NCI-H748 (cell line): ENCODE measurements around the gene IQCH.

Experiments used
- DNase-seq: peaks from one replicate; lab custom pipeline; 2025; ENCODE audit not compliant: unreplicated experiment; lab: John Stamatoyannopoulos, UW

Gene IQCH

DNA sequence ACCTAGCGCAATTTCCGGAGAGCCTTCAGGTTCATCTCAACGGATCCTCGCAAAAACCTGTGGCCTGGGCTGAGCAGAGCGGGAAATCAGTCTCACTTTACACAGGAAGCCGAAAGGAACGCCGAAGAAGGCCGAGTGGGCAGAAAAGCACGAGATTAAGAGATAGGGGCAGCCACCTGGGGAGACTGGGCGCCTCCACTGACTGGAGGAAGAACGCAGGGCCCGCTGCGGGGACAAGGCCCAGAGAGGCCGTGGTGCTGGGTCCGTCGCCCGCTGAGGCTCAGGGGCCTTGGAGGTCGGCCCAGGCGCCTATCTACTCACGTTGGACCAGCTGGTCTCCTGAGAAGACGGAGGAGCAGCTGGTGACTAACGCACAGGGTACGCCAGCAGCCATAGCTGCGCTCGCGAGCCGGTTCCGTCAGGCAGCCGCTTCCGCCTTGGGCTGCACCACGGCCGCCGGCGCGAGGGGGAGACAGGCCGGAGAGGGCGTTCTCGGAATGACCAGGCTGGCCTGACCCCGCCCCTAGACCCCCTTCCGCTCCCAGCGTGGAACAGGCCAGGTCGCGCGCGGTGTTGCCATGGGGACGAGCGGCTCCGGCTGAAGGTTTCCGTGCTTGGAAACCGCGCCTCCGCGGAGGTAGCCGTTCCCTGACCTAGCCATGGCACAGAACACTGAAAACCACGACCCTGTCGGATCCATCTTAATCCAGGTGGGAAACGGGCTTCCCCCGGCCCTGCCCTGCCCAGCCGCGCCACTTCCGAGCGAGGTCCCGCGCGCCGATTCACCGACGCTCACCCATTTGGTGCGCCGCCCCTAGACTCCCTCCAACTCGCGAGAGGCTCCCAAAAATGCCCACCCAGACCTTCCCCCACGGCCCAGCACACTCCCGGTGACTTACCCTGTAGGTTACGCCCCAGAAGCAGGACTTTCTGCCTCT, at the start of gene IQCH, which contains the start of gene AAGAB:
Gene IQCH, plus strand, starts transcription at position 549 of the 938 bp plus-strand sequence. Its CDS starts 111 bp downstream, at position 660.
Gene AAGAB, minus strand, starts transcription at position 424 of the 938 bp plus-strand sequence. Its CDS starts 30 bp downstream, at position 394.
- DNase-seq: peak; percentile 94

DNA sequence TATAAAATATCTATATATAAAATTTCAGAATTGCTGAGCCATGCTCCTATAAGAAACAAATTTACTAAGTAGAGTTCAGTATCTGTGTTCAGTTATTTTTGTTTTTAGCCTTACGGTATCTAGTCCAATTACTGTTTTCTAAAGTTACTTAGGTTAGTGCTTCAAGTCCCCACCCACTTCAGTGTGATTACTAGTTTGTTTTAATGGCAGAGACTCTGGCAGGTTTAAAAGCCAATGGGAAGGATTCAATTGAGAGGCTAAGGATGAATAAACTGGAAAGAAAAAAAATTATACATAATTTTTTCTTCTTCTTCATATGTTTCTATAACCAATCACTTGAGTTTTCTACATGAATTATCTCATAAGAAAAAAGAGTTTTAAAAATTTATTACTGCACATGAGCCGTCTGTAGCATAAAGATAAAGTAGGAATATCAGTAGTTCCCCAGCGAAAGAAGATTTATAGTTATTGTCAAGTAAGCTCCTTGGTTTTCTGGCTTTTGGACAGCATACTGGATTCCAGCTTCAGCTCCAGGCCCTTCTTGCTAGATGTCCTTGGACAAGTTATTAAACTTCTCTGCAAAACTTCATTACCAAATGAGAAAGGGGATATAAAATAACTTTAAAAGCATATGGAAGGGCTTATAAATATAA, 46.9 kb upstream of the IQCH start:
- no peak for DNase-seq

DNA sequence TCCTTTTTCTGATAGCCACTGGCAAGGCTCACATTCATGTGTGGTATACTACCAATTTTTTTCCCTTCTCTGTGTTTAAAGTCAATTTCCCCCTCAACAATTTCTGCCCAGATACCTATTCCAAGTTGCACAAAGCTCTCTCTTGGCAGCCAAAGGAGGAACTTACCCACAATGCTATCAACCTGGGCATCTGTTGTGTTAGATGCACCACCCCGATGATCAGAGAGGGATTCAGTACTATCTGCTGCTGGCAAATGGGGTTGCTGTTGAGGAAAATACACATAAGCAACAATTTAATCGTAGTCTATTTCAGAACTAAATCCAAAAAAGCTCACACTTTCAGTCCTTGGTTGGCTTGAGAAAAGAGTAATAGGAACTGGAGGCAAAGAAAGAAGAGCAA, 46.2 kb upstream of the IQCH start:
- DNase-seq: no peak

DNA sequence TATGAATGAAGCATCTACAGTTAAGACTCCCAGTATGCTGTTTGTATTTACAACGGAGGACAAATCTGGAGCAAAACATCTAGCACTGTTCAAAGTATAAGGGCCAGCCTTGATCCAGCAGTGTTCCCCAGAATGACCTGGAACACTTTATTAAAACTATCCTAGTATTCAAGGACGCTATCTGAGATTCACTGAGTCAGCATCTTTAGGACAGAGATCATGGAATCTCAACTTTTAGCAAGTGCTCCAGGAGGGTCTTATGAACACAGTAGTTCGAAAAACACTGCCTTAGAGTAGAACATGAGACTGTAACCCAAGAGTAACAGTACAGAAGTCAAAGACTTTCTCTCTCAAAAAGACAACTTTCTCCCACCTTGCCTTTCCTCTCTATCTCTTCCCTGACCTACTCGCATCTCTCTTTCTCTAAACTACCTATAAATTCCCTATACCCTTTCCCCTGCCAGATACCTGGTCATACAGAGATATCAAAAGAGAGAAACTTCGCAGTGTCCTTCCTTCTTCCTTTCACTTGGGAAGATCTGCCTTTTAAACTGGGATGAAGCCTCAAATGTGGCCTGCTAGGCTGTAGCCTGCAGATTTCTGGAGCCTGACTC, 43.9 kb upstream of the IQCH start:
- DNase-seq: no peak

DNA sequence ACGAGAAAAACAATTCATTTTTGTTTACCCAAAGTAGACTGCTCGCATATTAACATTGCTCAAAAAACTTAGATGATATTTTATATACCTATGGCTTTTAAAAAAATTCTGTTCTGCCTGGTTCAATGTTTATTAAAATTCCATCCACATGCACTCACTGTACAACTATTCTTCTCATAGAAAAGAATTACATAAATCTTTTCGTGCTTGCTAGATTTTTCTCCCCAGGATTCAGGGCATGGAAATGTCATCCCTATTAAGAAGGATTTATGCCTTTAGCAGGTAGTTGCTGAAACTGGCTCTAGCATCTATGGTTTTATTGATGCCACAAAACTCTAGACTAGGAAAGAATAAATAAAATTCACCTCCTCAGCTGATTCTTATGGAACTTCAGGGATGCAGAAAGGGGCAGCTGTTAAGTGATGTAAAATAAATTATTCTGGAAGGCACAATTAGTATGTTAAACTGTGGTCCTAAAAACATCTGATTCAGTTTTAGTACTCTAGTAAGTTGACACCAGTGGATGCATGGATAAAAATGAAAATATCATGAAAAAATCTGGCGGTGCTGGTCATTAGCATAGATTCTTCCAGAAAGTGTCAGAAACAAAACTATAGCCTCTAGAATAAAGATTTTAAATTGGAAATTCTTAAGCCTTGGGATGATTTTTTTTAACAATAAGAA, 41.8 kb upstream of the IQCH start:
- DNase-seq: no peak

DNA sequence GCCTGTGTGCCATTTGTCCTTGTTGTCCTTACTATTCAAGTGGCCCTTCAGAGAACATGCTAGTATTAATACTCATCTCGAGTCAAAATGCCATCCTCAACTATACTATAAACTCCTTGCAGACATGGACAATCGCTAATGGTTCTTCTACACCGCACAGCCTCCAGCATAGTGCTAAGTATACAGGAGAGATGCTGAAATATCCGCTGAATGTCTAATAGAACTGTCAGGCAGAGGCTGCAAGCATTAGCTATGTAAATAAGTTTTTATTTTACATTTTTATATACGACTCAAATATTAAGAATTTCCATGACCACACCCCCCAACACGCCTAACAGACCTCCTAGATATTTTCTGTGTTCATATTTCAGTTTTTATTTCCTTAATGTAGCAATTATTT, 39.5 kb upstream of the IQCH start:
- no peak for DNase-seq

DNA sequence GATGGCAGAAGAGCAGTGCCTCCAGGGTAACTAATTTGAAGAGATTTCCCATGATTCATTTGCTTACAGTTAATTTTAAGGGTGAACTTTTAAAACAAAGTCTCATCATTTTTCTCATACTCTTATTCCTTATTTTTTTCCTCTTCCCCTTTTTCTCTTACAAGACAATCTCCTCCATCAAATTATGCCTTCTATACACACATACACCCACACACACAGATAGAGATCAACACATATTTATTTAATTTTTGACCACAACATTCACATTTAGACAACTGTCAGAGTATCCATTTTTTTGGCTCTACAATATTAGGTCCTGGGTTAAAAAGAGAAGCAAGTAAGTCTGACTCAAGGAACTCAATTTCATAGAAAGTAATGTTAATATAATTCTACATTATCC, 37.7 kb upstream of the IQCH start:
- DNase-seq: no peak

DNA sequence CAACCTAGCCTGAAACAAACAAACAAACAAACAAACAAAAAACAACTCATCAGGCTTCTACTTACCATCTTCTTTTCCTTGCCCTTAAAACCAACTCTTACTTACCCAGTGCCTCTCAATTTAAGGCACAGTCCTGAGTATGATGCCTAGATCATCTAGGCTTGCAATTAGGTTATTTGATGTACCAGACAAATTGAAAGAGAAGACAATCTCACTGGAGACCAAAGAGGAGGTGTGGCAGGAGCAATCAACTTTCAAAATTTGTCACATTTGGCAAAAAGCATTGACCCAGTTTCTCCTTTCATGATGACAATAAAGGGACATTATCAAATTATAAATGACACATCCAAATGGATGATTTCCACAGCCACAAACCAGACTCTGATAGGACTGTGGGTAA, 36.2 kb upstream of the IQCH start:
- DNase-seq: no peak

DNA sequence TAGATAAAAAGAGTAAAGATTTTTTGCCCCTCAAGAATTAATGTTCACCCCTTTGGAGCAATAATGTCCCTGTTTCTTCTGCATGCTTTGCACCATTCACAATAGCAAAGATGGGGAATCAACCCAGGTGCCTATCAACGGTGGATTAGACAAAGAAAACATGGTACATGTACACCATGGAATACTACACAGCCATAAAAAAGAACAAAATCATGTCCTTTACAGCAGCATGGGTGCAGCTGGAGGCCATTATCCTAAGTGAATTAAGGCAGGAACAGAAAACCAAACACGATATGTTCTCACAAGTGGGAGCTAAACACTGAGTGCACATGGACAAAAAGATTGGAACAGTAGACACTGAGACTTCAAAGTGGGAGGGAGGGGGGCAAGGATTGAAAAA, 35.3 kb upstream of the IQCH start:
- no peak for DNase-seq

DNA sequence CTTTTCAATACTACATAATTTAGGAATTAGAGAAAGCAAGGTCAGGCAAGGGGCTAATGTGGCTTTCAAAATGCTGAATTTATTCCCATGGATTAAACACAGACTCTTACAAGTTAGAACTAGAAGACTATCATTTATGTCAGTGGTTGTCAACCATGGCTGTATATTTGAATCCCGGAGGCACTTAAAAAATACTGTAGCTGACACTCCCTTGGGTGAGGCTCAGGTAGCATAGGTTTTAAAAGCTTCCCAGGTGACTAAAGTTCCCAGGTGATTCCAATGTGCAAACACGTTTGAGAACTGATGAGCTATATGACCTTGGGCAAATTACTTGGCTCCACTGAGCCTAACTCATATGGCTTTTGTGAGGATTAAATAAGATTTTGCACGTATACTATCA, 29.7 kb upstream of the IQCH start:
- DNase-seq: no peak

DNA sequence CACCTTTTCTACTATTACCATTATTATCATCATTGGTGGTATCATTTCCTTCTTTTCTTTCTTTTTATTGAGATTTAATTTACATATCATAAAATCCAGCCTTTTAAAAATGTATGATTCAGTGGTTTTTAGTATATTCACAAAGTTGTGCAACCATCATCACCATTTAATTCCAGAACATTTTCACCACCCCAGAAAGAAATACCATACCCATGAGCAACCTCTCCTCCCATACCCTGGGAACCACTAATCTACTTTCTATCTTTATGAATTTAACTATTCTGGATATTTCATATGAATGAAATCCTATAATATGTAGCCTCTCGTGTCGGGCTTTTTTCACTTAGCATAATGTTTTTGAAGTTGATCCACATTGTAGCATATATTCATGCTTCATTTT, 29.2 kb upstream of the IQCH start:
- DNase-seq: no peak

DNA sequence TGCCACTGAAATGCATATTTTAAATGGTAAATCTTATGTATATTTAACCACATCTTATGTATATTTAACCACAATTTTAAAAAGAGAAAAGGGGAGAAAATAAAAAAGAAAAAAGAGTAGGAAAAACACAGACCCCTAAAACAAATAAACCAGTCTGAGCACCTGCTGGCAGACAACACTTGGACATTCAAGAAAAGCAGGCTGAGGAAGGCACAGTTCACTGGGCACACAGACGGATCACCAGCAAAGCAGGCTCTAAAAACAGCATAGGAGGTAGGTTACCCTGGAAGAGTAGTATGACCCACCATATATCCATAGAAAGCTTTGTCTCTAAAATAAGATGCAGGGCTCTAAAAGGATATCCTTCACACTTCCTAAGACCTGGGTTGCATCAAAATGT, 27.2 kb upstream of the IQCH start:
- no peak for DNase-seq

DNA sequence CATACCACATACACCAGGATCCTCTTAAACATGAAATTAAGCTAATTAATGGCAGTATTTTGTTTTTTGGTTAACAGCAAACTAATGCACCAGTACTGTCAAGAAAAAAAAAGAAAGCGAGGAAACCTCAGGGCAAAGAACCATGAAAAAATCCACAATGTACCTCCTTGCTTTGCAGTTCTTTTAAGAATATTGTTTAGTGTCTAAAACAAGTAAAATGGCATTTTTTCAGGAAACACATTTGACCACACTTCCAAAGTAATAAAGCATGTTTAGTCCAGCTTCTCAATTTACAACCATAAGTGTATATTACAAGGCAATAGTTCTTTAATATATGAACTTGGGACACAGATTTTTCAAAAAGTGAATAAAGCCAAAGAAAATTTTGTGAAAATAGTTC, 26.7 kb upstream of the IQCH start:
- no peak for DNase-seq

DNA sequence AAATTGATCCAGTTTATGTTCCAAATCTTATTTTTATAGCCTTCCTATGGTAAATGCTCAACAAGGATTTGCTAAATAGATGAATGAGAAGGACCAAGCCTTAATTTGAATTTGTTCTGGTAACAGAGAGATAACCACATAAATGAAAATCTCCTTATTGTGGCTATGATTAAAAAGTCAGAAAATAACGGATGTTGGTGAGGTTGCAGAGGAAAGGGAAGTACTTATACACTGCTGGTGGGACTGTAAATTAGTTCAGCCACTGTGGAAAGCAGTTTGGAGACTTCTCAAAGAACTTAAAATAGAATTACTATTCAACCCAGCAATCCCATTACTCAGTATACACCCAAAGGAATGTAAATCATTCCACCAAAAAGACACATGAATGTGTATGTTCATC, 26.3 kb upstream of the IQCH start:
- no peak for DNase-seq

DNA sequence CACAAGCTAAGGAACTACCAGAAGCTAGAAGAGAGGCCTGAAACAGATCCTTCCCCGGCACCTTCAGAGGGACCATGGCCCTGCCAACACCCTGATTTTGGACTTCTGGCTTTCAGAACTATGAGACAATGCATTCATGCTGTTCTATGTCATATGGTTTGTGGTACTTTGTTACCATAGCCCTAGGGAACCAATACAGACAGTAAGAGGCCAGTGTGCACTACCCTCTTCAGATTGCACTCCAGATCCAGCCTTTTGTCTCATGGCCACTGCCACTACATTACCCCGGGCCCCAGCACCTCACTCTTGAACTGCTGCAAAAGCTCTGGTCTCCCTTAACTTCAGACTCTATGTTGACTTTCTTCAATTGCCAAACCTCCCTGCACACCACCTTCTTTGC, 24.1 kb upstream of the IQCH start:
- no peak for DNase-seq

DNA sequence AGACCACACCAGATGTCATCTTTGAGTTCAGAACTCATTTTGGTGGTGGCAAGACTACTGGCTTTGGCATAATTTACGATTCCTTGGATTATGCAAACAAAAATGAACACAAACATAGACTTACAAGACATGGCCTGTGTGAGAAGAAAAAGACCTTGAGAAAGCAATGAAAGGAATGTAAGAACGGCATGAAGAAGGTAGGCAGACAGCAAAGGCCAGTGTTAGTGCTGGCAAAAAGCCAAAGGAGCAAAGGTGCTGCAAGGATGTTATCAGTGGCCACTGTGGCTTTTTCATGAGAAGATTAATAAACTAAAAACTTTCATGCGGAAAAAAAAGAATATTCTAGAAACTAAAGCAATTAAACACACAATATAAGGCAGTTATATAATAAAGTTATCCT, 22.0 kb upstream of the IQCH start:
- DNase-seq: no peak

DNA sequence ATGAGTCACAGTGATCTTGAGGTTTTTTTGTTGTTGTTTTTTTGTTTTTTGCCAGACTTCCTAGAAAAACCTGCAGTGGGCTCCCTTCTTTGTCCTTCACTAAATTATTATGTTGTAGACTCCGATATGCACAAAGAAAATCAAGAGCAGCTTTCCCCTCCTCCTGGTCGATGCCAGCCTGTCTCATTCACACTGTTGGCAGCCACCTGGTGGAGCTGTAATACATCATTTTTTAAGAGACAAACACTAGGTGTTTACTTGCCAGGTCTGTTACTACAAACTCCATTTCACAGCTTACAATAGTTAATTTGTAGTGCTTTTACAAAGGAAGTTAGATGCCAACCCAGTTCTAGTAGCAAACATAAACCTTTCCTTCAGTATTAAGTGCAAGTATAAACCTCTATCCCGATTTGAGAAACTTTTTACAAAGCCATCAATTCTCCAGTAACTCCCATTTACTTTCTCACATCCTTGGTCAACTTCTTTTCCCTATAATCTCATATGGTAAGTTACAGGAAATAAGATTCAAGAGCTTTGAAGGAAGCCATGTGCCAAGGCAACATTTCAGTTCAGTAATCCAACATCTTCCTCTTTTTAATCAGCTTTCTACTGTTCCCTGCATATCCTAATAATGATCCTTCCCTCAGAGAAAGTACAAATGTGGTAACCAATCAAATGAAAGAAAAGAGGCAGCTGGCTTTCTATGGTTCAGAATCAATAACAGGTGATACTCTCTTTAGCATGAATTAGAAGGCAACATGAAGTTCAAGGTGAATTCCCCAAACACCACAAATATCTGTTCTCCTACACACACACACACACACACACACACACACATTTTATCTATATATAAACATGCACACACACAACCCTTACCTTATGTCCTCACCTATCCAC, 14.1 kb upstream of the IQCH start:
- peak; percentile 38 for DNase-seq

DNA sequence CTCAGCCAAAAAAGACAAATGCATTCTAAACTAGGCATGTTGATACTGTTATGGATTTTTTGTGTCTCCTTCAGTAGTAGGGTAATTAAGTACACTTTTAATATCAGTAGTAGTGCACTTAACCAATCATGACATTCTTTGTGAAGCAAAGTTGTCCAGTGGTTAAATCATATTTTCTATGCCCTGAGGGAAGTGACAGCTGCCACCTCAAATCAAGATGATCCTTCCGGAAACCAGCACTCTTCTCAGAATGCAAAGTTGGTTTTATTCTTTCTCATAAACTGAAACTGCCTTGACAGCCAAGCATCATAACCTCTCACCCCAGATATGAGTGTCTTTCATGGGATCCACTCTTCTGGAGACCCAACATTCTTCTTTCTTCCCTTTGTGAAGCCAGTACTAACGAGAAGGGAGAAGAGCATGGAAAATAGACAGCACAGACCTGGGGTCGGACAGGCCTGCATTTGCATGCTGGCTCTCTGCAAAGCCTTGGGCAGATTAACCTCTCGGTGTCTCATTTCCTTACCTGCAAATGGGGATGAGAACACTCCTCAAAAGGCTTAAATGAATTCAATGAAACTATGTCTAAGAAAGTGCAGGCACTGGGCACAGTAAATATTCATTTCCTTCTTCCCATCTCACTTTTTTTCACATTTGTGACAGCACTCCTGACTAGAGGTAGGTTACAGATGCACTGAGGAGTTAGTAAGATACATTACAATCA, 13.3 kb upstream of the IQCH start:
- no peak for DNase-seq

DNA sequence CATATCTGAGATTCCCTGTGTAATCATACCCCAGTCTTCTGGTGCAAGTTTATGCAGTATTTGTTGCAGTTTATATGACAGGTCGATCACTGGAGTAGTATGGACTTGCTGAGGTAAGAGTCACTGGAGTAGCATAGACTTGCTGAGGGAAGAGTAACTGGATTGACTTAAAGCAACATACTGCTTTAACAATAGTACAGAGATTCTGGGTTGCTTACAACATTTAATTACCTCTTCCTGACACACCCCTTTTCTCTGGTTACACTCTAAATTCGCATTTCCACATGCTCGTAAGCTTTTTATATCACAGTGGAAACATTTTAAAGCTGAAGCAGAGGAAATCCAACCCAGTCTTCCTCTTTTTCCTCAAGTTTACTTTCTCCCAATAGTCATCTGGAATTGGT, 11.9 kb upstream of the IQCH start:
- DNase-seq: no peak
